GM23338 (cell line): Measurements from ENCODE around the gene TMEM154. TPM values are rescaled to one million over a fixed set of nuclear protein-coding genes. Genes with fewer than 3 reads are reported as not detected.

Source experiments
- ATAC-seq: fragments of 200-7000 bp; cut with Tn5 transposase; 3 replicates; pipeline ENCODE4 v1.9.1; 2020
- DNase-seq: peaks from one replicate; pipeline ENCODE4 v3.0.0-alpha.2; 2015; ENCODE audit warnings: low spot score
- H2AFZ ChIP-seq: fragments of 200-600 bp; sonication (generic); 2 replicates; pipeline ENCODE4 v1.8.0; 2016; ENCODE audit warnings: antibody characterized with exemption, mild to moderate bottlenecking, moderate library complexity
- H3F3A ChIP-seq: fragments of 200-600 bp; sonication (generic); replicated peaks from 2 replicates; pipeline ENCODE4 v1.8.0; 2017; ENCODE audit warnings: antibody characterized with exemption, mixed run types, low read depth
- H3K27ac ChIP-seq: fragments of 200-600 bp; sonication (generic); 2 replicates; pipeline ENCODE4 v1.6.1; 2016; ENCODE audit warnings: low read depth
- H3K27me3 ChIP-seq: fragments of 200-600 bp; sonication (generic); 2 replicates; pipeline ENCODE4 v1.8.0; 2016; ENCODE audit warnings: mild to moderate bottlenecking, mixed run types, moderate library complexity; ENCODE audit not compliant: insufficient read depth
- H3K36me3 ChIP-seq: fragments of 200-600 bp; sonication (generic); 2 replicates; pipeline ENCODE4 v1.8.0; 2016; ENCODE audit warnings: mild to moderate bottlenecking; ENCODE audit not compliant: insufficient read depth
- H3K4me1 ChIP-seq: fragments of 200-600 bp; sonication (generic); 2 replicates; pipeline ENCODE4 v1.8.0; 2016; ENCODE audit warnings: mild to moderate bottlenecking, moderate library complexity; ENCODE audit not compliant: insufficient read depth
- H3K4me2 ChIP-seq: fragments of 200-600 bp; sonication (generic); 2 replicates; pipeline ENCODE4 v1.7.1; 2017; ENCODE audit warnings: mixed run types
- H3K4me3 ChIP-seq: fragments of 200-600 bp; sonication (generic); 2 replicates; pipeline ENCODE4 v1.6.1; 2016; ENCODE audit warnings: mixed run types
- H3K79me2 ChIP-seq: fragments of 200-600 bp; sonication (generic); replicated peaks from 2 replicates; pipeline ENCODE4 v1.8.0; 2017; ENCODE audit warnings: mild to moderate bottlenecking; ENCODE audit not compliant: insufficient read depth
- H3K9me2 ChIP-seq: fragments of 200-600 bp; sonication (generic); 2 replicates; pipeline ENCODE4 v1.8.0; 2017; ENCODE audit not compliant: insufficient read depth
- H4K20me1 ChIP-seq: fragments of 200-600 bp; sonication (generic); replicated peaks from 2 replicates; pipeline ENCODE4 v1.8.0; 2017; ENCODE audit warnings: mild to moderate bottlenecking; ENCODE audit not compliant: insufficient read depth
- H3K27ac Mint-ChIP-seq: 2 replicates; pipeline ENCODE4 v1.8.0; 2020; ENCODE audit warnings: inconsistent platforms, mild to moderate bottlenecking, moderate library complexity, mixed read lengths
- H3K27me3 Mint-ChIP-seq: 3 replicates; pipeline ENCODE4 v1.8.0; 2022; ENCODE audit warnings: low read depth, mild to moderate bottlenecking, moderate library complexity, mixed read lengths, inconsistent platforms; ENCODE audit not compliant: insufficient read depth, poor library complexity
- H3K36me3 Mint-ChIP-seq: 3 replicates; pipeline ENCODE4 v1.8.0; 2021; ENCODE audit warnings: low read depth, mild to moderate bottlenecking, inconsistent platforms, moderate library complexity, mixed read lengths
- H3K4me1 Mint-ChIP-seq: 3 replicates; pipeline ENCODE4 v1.8.0; 2020; ENCODE audit warnings: mild to moderate bottlenecking, inconsistent platforms, mixed read lengths
- H3K4me3 Mint-ChIP-seq: 3 replicates; pipeline ENCODE4 v1.8.0; 2021; ENCODE audit warnings: moderate library complexity, mild to moderate bottlenecking, inconsistent platforms, mixed read lengths
- H3K9me3 Mint-ChIP-seq: 3 replicates; pipeline ENCODE4 v1.8.0; 2020; ENCODE audit warnings: moderate library complexity, mild to moderate bottlenecking, inconsistent platforms, mixed read lengths
- CREB1 ChIP-seq: fragments of 250-450 bp; sonication (Bioruptor Pico); IDR thresholded peaks from 2 replicates; pipeline ENCODE4 v1.5.0; 2020; ENCODE audit warnings: low read depth, mild to moderate bottlenecking, moderate library complexity
- EZH2phosphoT487 ChIP-seq: fragments of 200-600 bp; sonication (generic); IDR thresholded peaks from one replicate; pipeline ENCODE4 v1.8.1; 2018; ENCODE audit warnings: antibody characterized with exemption; ENCODE audit not compliant: unreplicated experiment
- JUNB ChIP-seq: IDR thresholded peaks from one replicate; pipeline ENCODE4 v1.6.1; 2016; ENCODE audit warnings: antibody characterized with exemption; ENCODE audit not compliant: unreplicated experiment
- NANOG ChIP-seq: IDR thresholded peaks from 2 replicates; pipeline ENCODE4 v1.6.1; 2016; ENCODE audit warnings: antibody characterized with exemption, borderline replicate concordance
- POLR2AphosphoS5 ChIP-seq: IDR thresholded peaks from 2 replicates; pipeline ENCODE4 v1.6.1; 2016; ENCODE audit warnings: antibody characterized with exemption, low read depth
- ZNF331 ChIP-seq: fragments of 250-450 bp; sonication (Bioruptor Pico); IDR thresholded peaks from 2 replicates; pipeline ENCODE4 v1.5.0; 2020; ENCODE audit warnings: low read depth, mild to moderate bottlenecking, moderate library complexity
- polyA plus RNA-seq: library from polyadenylated mRNA; unstranded; fragments of >200 nt; fragmentation: Nextera tagmentation; extraction: Ambion mirVana; gene quantifications from 2 replicates; pipeline ENCODE4 v1.2.1, GENCODE V29; 2016
- total RNA-seq: library from RNA; depleted of rRNA; stranded (reverse); fragments of >200 nt; shearing (Covaris generic); gene quantifications from 2 replicates; pipeline ENCODE4 v1.2.3, GENCODE V29; 2014
- TF ChIP-seq, protein P1 (sequence below): IDR thresholded peaks from one replicate; pipeline ENCODE4 v1.6.1; 2018; ENCODE audit warnings: antibody characterized with exemption; ENCODE audit not compliant: unreplicated experiment
- TF ChIP-seq, protein P2 (sequence below), 2 experiments: fragments of 200-600 bp in 1 of 2; sonication (generic) in 1 of 2; conservative IDR thresholded peaks; 2 replicates each; pipeline versions ENCODE4 v1.5.1 to v1.6.1; 2016 to 2017; ENCODE audit warnings: antibody characterized with exemption in 2 of 2, low read depth in 2 of 2, mild to moderate bottlenecking in 2 of 2, moderate library complexity in 1 of 2
- TF ChIP-seq, protein P3 (sequence below): fragments of 250-450 bp; sonication (Bioruptor Pico); IDR thresholded peaks from 2 replicates; pipeline ENCODE4 v1.5.0; 2020; ENCODE audit warnings: mild to moderate bottlenecking, moderate library complexity

The TMEM154 gene
- total and polyA plus RNA-seq, 2 experiments from 2014 or later: 1.0 to 1.7 TPM

DNA sequence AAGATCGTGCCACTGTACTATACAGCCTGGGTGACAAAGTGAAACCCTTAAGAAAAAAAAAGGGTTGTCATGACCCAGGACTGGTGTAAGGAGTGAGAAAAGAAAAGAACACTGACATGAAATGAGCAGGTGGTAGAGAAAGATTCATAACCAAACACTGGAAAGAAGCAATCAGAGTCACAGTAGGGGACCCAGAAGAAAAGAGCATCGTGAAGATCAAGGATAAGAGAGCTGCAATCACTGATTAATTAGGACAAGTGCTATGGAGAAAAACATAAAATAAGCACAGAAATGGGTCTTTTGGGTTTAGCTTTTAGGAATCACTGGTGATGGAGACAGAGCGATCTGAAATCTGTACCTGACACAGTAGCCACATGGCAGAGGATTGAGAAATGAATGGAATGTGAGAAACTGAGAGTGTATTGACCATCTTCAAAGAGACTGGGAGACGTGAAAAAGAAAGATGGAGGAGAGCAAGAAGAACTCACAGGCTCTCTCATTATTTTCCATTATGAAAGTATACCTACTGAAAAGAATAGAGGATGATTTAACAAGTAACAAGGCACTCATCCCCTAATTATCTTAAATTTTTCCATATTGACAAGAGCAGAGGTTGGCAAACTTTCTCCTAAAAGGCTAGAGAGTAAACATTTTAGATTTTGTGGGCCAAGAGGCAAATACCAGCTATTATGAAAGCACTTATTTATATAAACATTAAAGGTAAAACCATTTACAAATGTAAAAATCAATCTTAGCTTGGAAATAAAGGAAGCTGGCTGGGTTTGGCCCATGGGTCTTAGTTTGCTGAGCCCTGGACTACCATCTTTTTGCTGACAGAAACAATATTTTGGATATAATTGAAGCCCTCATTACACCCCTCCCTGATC, 7.3 kb downstream of the TMEM154 start:
- no peaks in the 10 kb centered on the region for H3F3A ChIP-seq
- Mint-ChIP-seq H3K27me3 (peaks cover 3% of the 10 kb centered on the region), H3K36me3 (no peaks in the 10 kb centered on the region), H3K9me3 (no peaks in the 10 kb centered on the region), H3K4me1 (peaks cover 25% of the 10 kb centered on the region), H3K27ac (no peak overlapping the region), H3K4me3 (no peak overlapping the region)
- peaks cover 9% of the 10 kb centered on the region for H3K4me1 ChIP-seq
- no peak overlapping the region for H3K27ac ChIP-seq
- ATAC-seq (no peak), DNase-seq (no peak)
- H3K4me3 ChIP-seq: no peak overlapping the region
- H2AFZ ChIP-seq: peak overlapping the region; percentile 38; the same call in 1 of the 2 replicates
- no peaks in the 10 kb centered on the region for H3K27me3 ChIP-seq
- TF ChIP-seq, protein P1, sequence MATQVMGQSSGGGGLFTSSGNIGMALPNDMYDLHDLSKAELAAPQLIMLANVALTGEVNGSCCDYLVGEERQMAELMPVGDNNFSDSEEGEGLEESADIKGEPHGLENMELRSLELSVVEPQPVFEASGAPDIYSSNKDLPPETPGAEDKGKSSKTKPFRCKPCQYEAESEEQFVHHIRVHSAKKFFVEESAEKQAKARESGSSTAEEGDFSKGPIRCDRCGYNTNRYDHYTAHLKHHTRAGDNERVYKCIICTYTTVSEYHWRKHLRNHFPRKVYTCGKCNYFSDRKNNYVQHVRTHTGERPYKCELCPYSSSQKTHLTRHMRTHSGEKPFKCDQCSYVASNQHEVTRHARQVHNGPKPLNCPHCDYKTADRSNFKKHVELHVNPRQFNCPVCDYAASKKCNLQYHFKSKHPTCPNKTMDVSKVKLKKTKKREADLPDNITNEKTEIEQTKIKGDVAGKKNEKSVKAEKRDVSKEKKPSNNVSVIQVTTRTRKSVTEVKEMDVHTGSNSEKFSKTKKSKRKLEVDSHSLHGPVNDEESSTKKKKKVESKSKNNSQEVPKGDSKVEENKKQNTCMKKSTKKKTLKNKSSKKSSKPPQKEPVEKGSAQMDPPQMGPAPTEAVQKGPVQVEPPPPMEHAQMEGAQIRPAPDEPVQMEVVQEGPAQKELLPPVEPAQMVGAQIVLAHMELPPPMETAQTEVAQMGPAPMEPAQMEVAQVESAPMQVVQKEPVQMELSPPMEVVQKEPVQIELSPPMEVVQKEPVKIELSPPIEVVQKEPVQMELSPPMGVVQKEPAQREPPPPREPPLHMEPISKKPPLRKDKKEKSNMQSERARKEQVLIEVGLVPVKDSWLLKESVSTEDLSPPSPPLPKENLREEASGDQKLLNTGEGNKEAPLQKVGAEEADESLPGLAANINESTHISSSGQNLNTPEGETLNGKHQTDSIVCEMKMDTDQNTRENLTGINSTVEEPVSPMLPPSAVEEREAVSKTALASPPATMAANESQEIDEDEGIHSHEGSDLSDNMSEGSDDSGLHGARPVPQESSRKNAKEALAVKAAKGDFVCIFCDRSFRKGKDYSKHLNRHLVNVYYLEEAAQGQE: no peak
- TF ChIP-seq NANOG (no peak), POLR2AphosphoS5 (no peak), EZH2phosphoT487 (no peak), JUNB (no peak), CREB1 (CRISPR knock-in tag) (no peak), ZNF331 (CRISPR knock-in tag) (no peak)
- TF ChIP-seq, protein P2, sequence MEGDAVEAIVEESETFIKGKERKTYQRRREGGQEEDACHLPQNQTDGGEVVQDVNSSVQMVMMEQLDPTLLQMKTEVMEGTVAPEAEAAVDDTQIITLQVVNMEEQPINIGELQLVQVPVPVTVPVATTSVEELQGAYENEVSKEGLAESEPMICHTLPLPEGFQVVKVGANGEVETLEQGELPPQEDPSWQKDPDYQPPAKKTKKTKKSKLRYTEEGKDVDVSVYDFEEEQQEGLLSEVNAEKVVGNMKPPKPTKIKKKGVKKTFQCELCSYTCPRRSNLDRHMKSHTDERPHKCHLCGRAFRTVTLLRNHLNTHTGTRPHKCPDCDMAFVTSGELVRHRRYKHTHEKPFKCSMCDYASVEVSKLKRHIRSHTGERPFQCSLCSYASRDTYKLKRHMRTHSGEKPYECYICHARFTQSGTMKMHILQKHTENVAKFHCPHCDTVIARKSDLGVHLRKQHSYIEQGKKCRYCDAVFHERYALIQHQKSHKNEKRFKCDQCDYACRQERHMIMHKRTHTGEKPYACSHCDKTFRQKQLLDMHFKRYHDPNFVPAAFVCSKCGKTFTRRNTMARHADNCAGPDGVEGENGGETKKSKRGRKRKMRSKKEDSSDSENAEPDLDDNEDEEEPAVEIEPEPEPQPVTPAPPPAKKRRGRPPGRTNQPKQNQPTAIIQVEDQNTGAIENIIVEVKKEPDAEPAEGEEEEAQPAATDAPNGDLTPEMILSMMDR (conservative IDR thresholded peaks at IDR 0.05; ENCODE audit: low read depth in 2 of 2): no peak
- TF ChIP-seq, protein P3, sequence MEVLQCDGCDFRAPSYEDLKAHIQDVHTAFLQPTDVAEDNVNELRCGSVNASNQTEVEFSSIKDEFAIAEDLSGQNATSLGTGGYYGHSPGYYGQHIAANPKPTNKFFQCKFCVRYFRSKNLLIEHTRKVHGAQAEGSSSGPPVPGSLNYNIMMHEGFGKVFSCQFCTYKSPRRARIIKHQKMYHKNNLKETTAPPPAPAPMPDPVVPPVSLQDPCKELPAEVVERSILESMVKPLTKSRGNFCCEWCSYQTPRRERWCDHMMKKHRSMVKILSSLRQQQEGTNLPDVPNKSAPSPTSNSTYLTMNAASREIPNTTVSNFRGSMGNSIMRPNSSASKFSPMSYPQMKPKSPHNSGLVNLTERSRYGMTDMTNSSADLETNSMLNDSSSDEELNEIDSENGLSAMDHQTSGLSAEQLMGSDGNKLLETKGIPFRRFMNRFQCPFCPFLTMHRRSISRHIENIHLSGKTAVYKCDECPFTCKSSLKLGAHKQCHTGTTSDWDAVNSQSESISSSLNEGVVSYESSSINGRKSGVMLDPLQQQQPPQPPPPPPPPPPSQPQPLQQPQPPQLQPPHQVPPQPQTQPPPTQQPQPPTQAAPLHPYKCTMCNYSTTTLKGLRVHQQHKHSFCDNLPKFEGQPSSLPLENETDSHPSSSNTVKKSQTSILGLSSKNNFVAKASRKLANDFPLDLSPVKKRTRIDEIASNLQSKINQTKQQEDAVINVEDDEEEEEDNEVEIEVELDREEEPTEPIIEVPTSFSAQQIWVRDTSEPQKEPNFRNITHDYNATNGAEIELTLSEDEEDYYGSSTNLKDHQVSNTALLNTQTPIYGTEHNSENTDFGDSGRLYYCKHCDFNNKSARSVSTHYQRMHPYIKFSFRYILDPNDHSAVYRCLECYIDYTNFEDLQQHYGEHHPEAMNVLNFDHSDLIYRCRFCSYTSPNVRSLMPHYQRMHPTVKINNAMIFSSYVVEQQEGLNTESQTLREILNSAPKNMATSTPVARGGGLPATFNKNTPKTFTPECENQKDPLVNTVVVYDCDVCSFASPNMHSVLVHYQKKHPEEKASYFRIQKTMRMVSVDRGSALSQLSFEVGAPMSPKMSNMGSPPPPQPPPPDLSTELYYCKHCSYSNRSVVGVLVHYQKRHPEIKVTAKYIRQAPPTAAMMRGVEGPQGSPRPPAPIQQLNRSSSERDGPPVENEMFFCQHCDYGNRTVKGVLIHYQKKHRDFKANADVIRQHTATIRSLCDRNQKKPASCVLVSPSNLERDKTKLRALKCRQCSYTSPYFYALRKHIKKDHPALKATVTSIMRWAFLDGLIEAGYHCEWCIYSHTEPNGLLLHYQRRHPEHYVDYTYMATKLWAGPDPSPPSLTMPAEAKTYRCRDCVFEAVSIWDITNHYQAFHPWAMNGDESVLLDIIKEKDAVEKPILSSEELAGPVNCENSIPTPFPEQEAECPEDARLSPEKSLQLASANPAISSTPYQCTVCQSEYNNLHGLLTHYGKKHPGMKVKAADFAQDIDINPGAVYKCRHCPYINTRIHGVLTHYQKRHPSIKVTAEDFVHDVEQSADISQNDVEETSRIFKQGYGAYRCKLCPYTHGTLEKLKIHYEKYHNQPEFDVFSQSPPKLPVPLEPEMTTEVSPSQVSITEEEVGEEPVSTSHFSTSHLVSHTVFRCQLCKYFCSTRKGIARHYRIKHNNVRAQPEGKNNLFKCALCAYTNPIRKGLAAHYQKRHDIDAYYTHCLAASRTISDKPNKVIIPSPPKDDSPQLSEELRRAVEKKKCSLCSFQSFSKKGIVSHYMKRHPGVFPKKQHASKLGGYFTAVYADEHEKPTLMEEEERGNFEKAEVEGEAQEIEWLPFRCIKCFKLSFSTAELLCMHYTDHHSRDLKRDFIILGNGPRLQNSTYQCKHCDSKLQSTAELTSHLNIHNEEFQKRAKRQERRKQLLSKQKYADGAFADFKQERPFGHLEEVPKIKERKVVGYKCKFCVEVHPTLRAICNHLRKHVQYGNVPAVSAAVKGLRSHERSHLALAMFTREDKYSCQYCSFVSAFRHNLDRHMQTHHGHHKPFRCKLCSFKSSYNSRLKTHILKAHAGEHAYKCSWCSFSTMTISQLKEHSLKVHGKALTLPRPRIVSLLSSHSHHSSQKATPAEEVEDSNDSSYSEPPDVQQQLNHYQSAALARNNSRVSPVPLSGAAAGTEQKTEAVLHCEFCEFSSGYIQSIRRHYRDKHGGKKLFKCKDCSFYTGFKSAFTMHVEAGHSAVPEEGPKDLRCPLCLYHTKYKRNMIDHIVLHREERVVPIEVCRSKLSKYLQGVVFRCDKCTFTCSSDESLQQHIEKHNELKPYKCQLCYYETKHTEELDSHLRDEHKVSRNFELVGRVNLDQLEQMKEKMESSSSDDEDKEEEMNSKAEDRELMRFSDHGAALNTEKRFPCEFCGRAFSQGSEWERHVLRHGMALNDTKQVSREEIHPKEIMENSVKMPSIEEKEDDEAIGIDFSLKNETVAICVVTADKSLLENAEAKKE (CRISPR knock-in tag): no peak
- H3K79me2 ChIP-seq: no peaks in the 10 kb centered on the region
- no peaks in the 10 kb centered on the region for H3K9me2 ChIP-seq
- H3K36me3 ChIP-seq: no peaks in the 10 kb centered on the region
- no peaks in the 10 kb centered on the region for H4K20me1 ChIP-seq
- H3K4me2 ChIP-seq: no peak overlapping the region
